Kidney epithelial cell (primary cell): Measurements from ENCODE around the gene TRIM56. TPM values are rescaled to one million over a fixed set of nuclear protein-coding genes. Genes with fewer than 3 reads are reported as not detected.
"Not testable (repeated sequence)": the region's sequence is repeated elsewhere in the genome, so short reads cannot be mapped to it uniquely, and the experiment has no call there.

Experiments
- DNase-seq: peaks from one replicate; pipeline ENCODE4 v3.0.0-alpha.2; 2010; ENCODE audit warnings: low read depth
- H3K27me3 ChIP-seq: 2 replicates; pipeline ENCODE4 v1.6.0; 2011; ENCODE audit warnings: low read length; ENCODE audit not compliant: control insufficient read depth, insufficient read depth
- H3K36me3 ChIP-seq: 2 replicates; pipeline ENCODE4 v1.5.1; 2011; ENCODE audit warnings: low read length; ENCODE audit not compliant: control insufficient read depth, insufficient read depth
- H3K4me3 ChIP-seq: 2 replicates; pipeline ENCODE4 v1.5.1; 2011; ENCODE audit warnings: low read depth, mild to moderate bottlenecking, control low read depth, low read length
- CTCF ChIP-seq: IDR thresholded peaks from 2 replicates; pipeline ENCODE4 v1.5.1; 2011; ENCODE audit warnings: mild to moderate bottlenecking, moderate library complexity, low read length, control low read depth, inconsistent platforms; ENCODE audit not compliant: insufficient read depth, poor library complexity, severe bottlenecking
- total RNA-seq: library from RNA; depleted of rRNA; stranded (reverse); fragments of >200 nt; gene quantifications from 2 replicates; pipeline ENCODE4 v1.2.3, GENCODE V29; 2015

The TRIM56 gene
- total RNA-seq, 1 donor from 2014 or later, result 16.7 TPM

GRCh38 chr7:101126651-101127459, 41.6 kb downstream of the TRIM56 start, which contains the start of gene SERPINE1:
TSS of gene SERPINE1 (plus strand) at chr7:101127104. CDS start at chr7:101128394, 1,290 bp downstream.
- H3K27me3 ChIP-seq, result no peaks in the 10 kb centered on the region
- no peaks in the 10 kb centered on the region for H3K36me3 ChIP-seq
- DNase-seq, result peak; percentile 98
- H3K4me3 ChIP-seq, result peak within 1 kb of the TSS; percentile 52
- peak; percentile 31 for TF ChIP-seq CTCF

GRCh38 chr7:101127460-101128039, 42.3 kb downstream of the TRIM56 start:
- TF ChIP-seq CTCF, result no peak
- Histone ChIP-seq H3K4me3 (peak overlapping the region; percentile 52), H3K36me3 (no peaks in the 10 kb centered on the region), H3K27me3 (no peaks in the 10 kb centered on the region)
- no peak for DNase-seq

- no peaks in the 10 kb centered on the region for H3K36me3 ChIP-seq
- no peaks in the 10 kb centered on the region for H3K27me3 ChIP-seq
- no peak for TF ChIP-seq CTCF
- no peak for DNase-seq
- peak overlapping the region; percentile 52 for H3K4me3 ChIP-seq
These were observed 43.0 kb downstream of the TRIM56 start for GRCh38 chr7:101128040-101128834.

DNA sequence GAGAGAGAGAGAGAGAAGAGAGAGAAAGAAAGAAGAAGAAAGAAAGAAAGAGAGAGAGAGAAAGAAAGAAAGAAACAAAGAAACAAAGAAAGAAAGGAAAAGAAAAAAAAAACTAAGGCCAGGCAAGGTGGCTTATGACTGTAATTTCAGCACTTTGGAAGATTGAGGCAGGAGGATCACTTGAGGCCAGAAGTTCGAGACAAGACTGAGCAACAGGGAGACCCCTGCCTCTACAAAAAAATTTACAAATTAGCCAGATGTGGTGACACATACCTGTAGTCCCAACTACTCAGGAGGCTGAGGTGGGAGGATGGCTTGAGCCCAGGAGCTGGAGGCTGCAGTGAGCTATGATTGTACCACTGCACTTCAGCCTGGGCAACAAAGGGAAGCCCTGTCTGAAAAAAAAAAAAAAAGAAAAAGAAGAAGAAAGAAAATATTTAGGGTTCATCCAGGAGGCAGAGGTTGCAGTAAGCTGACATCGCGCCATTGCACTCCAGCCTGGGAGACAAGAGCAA, 44.4 kb downstream of the TRIM56 start:
- H3K36me3 ChIP-seq, result no peaks in the 10 kb centered on the region
- DNase-seq, result no peak
- no peaks in the 10 kb centered on the region for H3K27me3 ChIP-seq
- no peak overlapping the region for H3K4me3 ChIP-seq
- TF ChIP-seq CTCF, result no peak

DNA sequence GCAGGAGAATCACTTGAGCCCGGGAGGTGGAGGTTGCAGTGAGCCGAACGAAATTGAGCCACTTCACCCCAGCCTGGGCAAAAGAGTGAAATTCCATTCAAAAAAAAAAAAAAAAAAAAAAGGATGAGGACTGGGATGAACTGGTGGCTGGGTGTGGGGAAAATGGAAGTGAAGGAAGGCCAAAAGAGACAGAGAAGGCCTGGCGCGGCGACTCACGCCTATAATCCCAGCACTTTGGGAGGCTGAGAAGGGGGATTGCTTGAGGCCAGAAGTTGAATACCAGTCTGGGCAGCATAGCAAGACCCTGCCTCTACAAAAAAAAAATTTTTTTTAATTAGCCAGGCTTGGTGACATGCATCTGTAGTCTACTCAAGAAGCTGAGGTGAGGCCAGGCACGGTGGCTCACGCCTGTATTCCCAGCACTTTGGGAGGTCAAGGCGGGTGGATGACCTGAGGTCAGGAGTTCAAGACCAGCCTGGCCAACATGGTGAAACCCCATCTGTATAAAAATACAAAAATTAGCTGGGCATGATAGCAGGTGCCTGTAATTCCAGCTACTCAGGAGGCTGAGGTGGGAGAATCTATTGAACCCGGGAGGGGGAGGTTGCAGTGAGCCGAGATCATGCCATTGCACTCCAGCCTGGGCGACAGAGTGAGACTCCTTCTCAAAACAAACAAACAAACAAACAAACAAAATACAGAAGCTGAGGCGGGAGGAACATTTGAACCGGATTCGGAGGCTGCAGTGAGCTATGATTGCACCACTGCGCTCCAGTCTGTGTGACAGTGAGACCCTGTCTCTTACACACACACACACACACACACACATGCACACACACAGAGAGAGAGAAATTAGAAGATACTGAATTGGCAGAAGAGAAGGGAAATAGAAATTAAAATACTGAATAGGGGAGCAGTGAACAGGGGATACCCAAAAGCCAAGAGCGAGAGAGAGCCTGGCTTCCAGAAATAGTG, 47.6 kb downstream of the TRIM56 start:
- not testable (repeated sequence) for H3K4me3 ChIP-seq, H3K36me3 ChIP-seq, H3K27me3 ChIP-seq, DNase-seq
